Esophagus muscularis mucosa (tissue), 4 donors: ENCODE measurements around the gene SSBP4. TPM values are rescaled to one million over a fixed set of nuclear protein-coding genes. Genes with fewer than 3 reads are reported as not detected.

Experiments used
- DNase-seq: peaks from one replicate; pipeline ENCODE4 v3.0.0-alpha.2; 2017; ENCODE audit errors: extremely low spot score
- H3K27ac ChIP-seq, 4 donors: fragments of 200-600 bp; sonication (generic); replicated peaks in 1 of 4; 1 replicate in 3 of 4; 2 replicates in 1 of 4; pipeline ENCODE4 v1.5.1; 2016 to 2019; ENCODE audit warnings: mild to moderate bottlenecking in 1 of 4
- H3K27me3 ChIP-seq, 4 donors: fragments of 200-600 bp; sonication (generic); one replicate each; pipeline versions ENCODE4 v1.5.1 to v1.6.0; 2016 to 2019
- H3K36me3 ChIP-seq, 4 donors: fragments of 200-600 bp; sonication (generic); one replicate each; pipeline ENCODE4 v1.5.1; 2016 to 2019
- H3K4me1 ChIP-seq, 4 donors: fragments of 200-600 bp; sonication (generic); one replicate each; pipeline ENCODE4 v1.5.1; 2016 to 2019
- H3K4me3 ChIP-seq, 4 donors: fragments of 200-600 bp; sonication (generic); 1 replicate in 2 of 4; 2 replicates in 2 of 4; pipeline ENCODE4 v1.5.1; 2016 to 2019; ENCODE audit warnings: mild to moderate bottlenecking in 4 of 4, moderate library complexity in 1 of 4
- H3K9me3 ChIP-seq, 4 donors: fragments of 200-600 bp; sonication (generic); 1 replicate in 3 of 4; 2 replicates in 1 of 4; pipeline ENCODE4 v1.5.1; 2016 to 2019
- CTCF ChIP-seq, 3 experiments: fragments of 200-600 bp in 2 of 3; fragments of 450-650 bp in 1 of 3; sonication (generic) in 2 of 3; IDR thresholded peaks; one replicate each; pipeline ENCODE4 v1.5.1; 2017 to 2019; ENCODE audit warnings: antibody characterized with exemption in 3 of 3, mild to moderate bottlenecking in 2 of 3, moderate library complexity in 1 of 3
- EP300 ChIP-seq: sonication (generic); formaldehyde crosslinking; IDR thresholded peaks from one replicate; pipeline ENCODE4 v1.6.1; 2017; ENCODE audit warnings: antibody characterized with exemption
- POLR2A ChIP-seq: fragments of 450-650 bp; IDR thresholded peaks from one replicate; pipeline ENCODE4 v1.6.1; 2017; ENCODE audit warnings: antibody characterized with exemption, moderate library complexity, mild to moderate bottlenecking, low read depth
- POLR2AphosphoS5 ChIP-seq, 2 donors: sonication (generic); formaldehyde crosslinking; IDR thresholded peaks; one replicate each; pipeline ENCODE4 v1.6.1; 2017; ENCODE audit warnings: antibody characterized with exemption in 2 of 2
- WGBS: methylation state at CpG from one replicate; pipeline ENCODE4 v1.1.5; 2018; 5-methylcytosine and 5-hydroxymethylcytosine counted together
- intact Hi-C: fragments of 100-400 bp; cut with DNase I; formaldehyde crosslinking; loops from one replicate; pipeline ENCODE4 v1.15.1; 2023
- total RNA-seq, 4 donors: library from RNA; depleted of rRNA; stranded (reverse); fragments of >200 nt; gene quantifications; one replicate each; pipeline versions ENCODE4 v1.1.0 to v1.2.1, GENCODE V29; 2016

The SSBP4 gene
- 100 to 1,000 TPM in 1 of 4 donors, 10 to 100 TPM in 3; 53.2 to 109 (median 77.8) TPM for total RNA-seq

- no peaks in the 10 kb centered on the region for H3K27me3 ChIP-seq
- intact Hi-C loops = no loop called here
- H3K4me1 ChIP-seq = peaks cover 76 to 95% (median 94%) of the 10 kb centered on the region in 4 donors
- no peaks in the 10 kb centered on the region for H3K9me3 ChIP-seq
- TF ChIP-seq POLR2A (no peak), EP300 (no peak), POLR2AphosphoS5 (IDR thresholded peaks at IDR 0.05) (peak; percentile 43 to 66), CTCF (IDR thresholded peaks at IDR 0.05) (peak; percentile 26 to 53 (median 50))
- no CpG with 5 or more reads among the region's 80 CpGs for WGBS
- DNase-seq = no peak
- peak within 1 kb of the TSS; percentile 86 to 88 (median 88) for H3K27ac ChIP-seq
- H3K36me3 ChIP-seq = no peaks in the 10 kb centered on the region
- H3K4me3 ChIP-seq = peak within 1 kb of the TSS; percentile 67 to 95 (median 78)
Measured at GRCh38 chr19:18419195-18419698, at the start of gene SSBP4. SSBP4 (plus strand) TSS chr19:18419398; CDS start chr19:18419649, 251 bp downstream.

DNA sequence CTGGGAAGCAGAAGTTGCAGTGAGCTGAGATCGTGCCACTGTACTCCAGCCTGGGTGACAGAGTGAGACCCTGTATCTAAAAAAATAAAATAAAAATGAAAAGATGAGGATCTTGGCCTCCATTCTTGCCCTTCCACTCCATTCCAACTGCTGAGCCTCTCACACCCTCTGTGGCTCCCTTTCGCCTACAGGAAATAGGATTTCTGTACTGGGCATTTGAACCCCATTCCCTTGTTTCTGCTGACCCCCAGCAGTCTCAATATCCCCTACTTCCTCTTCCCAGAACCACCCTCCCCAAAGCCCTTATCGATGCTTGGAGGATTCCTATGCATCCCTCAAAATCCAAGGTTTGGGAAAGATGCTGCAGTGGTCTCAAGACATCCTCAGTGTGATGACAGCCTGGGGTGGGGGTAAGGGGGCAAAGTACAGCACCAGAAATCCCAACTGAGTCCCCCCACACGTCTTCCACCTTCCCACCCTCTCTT, 45.7 kb upstream of the SSBP4 start:
- Histone ChIP-seq H3K4me1 (peaks cover 17 to 25% (median 24%) of the 10 kb centered on the region in 4 donors), H3K27ac (peak overlapping the region; percentile 60 to 77 (median 72)), H3K36me3 (no peaks in the 10 kb centered on the region), H3K27me3 (no peaks in the 10 kb centered on the region), H3K4me3 (no peak overlapping the region), H3K9me3 (no peaks in the 10 kb centered on the region)
- 66% methylated on average over 4 of the region's 4 CpGs for WGBS
- no peak for DNase-seq
- TF ChIP-seq EP300 = no peak
- intact Hi-C loops = no loop called here

DNA sequence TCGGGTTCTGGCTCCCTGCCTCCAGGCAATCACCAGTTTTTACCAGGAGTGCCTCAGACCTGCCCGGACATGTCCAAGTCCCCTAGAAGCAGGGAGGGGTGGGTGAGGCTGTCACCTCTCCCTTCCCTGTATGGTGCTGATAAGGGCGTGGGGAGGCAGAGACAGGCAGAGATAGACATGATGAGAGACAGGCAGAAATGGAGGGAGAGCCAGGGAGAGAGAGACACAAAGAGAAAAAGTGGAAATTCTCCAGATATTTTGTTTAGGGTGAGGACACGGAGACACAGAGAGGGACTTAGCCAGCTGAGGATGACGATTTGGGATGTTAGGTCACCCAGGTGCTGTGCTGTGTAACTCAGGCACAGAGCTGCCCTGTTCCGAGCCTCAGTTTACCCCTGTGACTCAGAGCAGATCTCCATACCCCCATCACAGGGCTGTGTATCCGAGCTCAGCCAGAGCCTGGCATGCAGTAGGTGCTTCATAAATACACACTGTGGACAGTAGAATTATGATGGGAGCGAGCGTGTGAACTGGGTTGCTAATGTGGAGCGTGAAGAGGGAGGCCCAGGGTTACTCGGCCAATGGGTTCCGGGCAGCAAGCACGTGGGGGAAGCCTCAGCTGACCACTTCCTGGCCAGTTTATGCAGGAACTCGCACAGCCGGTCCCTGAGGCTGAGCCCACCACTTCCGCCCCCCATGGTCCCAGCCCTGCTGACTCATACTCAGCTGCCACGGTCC, 45.1 kb upstream of the SSBP4 start:
- H3K27me3 ChIP-seq = no peaks in the 10 kb centered on the region
- 38% methylated on average over 14 of the region's 17 CpGs for WGBS
- H3K4me1 ChIP-seq = peaks cover 17 to 27% (median 24%) of the 10 kb centered on the region in 4 donors
- H3K9me3 ChIP-seq = no peaks in the 10 kb centered on the region
- peak overlapping the region; percentile 60 to 77 (median 72) for H3K27ac ChIP-seq
- H3K36me3 ChIP-seq = no peaks in the 10 kb centered on the region
- TF ChIP-seq EP300 (no peak), POLR2AphosphoS5 (IDR thresholded peaks at IDR 0.05) (peak; percentile 65 to 85), CTCF (IDR thresholded peaks at IDR 0.05) (no peak), POLR2A (no peak)
- peak; percentile 99 for DNase-seq
- H3K4me3 ChIP-seq = peak overlapping the region in 1 of 4 donors; percentile 6
- intact Hi-C loops = no loop called here

GRCh38 chr19:18377026-18377425, 42.2 kb upstream of the SSBP4 start:
- no peaks in the 10 kb centered on the region for H3K9me3 ChIP-seq
- DNase-seq = no peak
- H3K27me3 ChIP-seq = peaks cover 0 to under 1% (median 0%) of the 10 kb centered on the region in 4 donors
- H3K36me3 ChIP-seq = no peaks in the 10 kb centered on the region
- no peak for TF ChIP-seq CTCF (IDR thresholded peaks at IDR 0.05)
- no peak for TF ChIP-seq POLR2A
- no peak for TF ChIP-seq EP300
- no peak for TF ChIP-seq POLR2AphosphoS5 (IDR thresholded peaks at IDR 0.05)
- H3K27ac ChIP-seq = peak overlapping the region in 1 of 4 donors; percentile 11
- peaks cover 26 to 43% (median 38%) of the 10 kb centered on the region in 4 donors for H3K4me1 ChIP-seq
- no peak overlapping the region for H3K4me3 ChIP-seq
- WGBS = 84% methylated on average over 6 of the region's 6 CpGs
- intact Hi-C loops = no loop called here
